ENCODE data around the gene FXYD5.
A peak's percentile ranks its signal among the peaks of the same experiment; 100 is the strongest.

FXYD5 gene, protein sequence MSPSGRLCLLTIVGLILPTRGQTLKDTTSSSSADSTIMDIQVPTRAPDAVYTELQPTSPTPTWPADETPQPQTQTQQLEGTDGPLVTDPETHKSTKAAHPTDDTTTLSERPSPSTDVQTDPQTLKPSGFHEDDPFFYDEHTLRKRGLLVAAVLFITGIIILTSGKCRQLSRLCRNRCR

GRCh38 chr19:35154525-35155406 lies at the start of gene FXYD5:
FXYD5 (plus strand) TSS chr19:35154735; CDS start chr19:35155551, 816 bp downstream.
- peak; percentile 89 for DNase-seq

DNA sequence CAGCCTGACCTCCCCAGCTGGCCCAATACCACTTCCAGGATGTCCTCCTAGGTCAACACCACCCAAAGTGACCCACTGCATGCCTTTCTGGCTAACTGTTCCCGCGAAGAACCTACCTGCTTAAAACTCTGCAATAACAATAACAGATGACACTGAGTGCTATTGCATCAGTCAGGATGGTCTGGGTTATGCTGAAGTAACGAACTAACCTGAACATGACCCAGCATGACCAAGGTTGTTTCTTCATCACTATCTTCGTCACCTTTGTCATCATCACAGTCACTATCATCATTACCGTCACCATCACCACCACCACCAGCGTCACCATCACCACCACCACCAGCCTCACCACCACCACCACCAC lies 49.5 kb upstream of the FXYD5 start:
- no peak for DNase-seq

DNA sequence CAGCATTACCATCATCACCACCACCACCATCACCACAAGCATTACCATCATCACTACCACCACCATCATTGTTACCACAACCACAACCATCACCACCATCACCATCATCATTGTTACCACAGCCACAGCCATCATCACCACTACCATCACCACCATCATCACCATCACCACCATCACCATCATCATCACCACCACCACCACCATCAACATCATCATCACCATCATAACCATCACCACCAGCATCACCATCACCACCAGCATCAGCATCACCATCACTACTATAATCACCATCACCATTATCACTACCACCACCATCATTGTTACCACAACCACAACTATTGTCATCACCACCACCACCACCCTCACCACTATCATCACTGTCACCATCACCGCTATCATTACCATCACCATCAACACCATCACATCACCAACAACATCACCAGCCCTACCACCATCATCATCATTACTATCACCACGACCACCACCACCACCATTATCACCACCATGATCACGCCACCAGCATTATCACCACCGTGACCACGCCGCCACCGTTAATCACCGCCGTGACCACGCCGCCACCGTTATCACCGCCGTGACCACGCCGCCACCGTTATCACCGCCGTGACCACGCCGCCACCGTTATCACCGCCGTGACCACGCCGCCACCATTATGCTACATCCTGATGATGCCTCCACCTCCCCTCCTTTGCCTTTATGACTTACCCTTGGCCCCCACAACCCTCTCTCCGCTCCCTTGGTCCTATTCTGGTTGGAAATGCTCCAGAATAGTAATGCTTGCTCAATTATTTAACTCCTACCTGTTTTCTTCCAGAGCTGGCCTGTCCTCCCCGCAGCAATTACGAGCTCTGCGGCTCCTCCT lies 48.9 kb upstream of the FXYD5 start:
- no peak for DNase-seq

DNA sequence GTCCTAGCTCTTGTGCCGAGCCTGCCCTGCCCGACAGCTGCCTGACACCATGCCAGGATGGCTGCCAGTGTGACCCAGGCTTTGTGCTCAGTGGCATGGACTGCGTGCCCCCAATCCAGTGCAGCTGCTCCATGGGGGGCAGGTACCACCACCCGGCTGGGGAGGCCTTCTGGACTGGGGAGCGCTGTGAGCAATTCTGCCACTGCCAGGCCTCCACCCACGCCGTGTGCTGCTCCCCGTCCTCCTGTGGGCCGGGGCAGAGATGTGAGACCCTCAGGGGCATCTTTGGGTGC lies 48.3 kb upstream of the FXYD5 start:
- DNase-seq, result no peak

- DNase-seq, result no peak
Measured at GRCh38 chr19:35106898-35107541, 47.5 kb upstream of the FXYD5 start.

- DNase-seq, result peak; percentile 11
Measured at GRCh38 chr19:35107545-35107944, 47.0 kb upstream of the FXYD5 start.

DNA sequence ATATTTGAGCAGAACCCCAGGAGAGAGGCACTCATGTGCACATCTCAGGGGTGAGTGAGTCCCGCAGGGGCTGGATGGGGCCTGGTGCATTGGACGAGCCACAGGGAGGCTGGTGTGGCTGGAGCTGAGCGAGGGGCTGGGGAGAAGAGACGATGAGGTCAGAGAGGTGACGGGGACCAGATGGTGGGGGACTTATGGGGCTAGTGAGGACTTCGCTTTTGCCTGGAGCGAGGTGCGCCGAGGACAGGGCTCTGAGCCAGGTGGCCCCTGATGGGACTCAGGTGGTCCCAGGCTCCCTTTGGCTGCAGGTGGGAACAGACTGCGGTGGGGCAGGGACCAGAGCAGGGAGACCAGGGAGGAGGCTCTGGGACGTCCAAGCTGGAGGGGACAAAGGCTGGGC lies 45.8 kb upstream of the FXYD5 start:
- no peak for DNase-seq

DNA sequence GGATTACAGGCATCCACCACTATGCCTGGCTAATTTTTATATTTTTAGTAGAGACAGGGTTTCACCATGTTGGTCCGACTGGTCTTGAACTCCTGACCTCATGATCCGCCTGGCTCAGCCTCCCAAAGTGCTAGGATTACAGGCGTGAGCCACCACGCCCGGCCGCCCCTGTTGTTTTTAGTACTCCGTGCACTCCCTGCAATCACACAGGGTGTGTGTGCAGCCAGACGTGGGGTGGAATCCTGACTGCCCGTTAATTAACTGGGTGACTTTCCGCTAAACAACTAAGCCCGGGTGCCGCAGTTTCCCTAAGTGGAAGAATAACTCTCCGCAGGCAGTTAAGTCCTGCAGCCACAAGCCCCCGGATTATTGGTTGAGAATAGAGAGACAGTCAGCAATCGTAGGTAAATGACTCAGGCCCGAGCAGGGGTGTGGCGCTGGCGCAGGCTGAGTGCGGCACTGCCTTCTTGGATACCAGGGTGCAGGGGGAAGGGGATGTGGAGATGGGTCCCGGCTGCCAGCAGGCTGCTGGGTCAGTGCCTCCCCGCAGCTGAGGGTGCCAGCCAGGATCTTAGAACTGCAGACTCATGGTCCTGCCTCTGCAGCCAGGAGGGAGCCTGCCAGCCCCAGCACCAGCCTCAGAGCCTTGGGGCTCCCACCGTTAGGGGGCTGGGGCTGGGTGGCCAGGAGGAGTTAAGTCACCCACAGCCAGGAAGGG lies 45.0 kb upstream of the FXYD5 start:
- DNase-seq, result no peak

DNA sequence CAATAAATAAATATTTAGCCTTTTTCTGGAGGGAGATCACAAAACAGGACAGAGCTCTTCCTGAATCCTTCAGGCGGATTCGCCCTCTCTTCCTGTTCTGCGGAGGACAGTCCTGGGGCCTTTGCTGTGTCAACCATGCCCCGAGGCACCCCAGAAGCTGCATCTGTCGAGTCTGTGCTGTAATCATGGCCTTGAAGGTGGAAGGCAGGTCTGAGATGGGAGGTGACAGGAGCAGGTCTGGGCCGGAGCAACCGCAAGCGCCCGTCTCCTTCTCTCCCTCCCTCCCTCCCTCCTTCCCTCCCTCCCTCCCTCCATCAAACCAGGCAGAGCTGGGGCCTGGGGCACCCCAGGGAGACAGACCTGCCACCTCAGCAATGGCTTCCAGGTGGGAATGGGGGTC lies 43.6 kb upstream of the FXYD5 start:
- DNase-seq, result no peak

DNA sequence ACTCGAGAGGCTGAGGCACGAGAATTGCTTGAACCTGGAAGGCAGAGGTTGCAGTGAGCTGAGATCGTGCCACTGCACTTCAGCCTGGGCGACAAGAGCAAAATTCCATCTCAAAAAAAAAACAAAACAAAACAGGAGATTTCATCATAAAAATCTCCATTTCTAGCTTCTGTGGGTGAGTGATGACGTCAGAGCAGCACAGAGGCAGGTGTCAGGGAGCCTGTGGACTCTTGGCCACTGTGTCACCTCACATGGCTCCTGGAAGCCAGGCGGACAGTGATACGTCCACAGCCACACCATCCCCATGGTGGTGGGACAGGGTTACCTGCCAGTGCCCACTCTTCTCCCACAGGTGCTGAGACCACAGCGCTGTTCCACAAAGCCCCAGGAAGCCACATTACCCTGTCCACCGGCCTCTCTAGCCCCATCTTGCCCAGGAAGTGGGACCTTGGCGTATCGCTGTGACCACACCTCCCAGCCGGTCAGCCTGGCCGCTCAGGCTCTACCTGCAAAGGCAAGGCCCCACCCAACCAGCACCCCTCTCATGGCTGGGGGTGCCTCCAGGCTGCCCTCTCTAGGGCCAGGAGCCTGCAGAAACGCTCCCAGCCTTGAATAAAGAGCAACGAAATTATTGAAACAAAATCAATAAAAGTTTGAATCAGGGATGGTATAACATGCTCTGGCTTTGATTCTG lies 41.4 kb upstream of the FXYD5 start:
- DNase-seq, result no peak

DNA sequence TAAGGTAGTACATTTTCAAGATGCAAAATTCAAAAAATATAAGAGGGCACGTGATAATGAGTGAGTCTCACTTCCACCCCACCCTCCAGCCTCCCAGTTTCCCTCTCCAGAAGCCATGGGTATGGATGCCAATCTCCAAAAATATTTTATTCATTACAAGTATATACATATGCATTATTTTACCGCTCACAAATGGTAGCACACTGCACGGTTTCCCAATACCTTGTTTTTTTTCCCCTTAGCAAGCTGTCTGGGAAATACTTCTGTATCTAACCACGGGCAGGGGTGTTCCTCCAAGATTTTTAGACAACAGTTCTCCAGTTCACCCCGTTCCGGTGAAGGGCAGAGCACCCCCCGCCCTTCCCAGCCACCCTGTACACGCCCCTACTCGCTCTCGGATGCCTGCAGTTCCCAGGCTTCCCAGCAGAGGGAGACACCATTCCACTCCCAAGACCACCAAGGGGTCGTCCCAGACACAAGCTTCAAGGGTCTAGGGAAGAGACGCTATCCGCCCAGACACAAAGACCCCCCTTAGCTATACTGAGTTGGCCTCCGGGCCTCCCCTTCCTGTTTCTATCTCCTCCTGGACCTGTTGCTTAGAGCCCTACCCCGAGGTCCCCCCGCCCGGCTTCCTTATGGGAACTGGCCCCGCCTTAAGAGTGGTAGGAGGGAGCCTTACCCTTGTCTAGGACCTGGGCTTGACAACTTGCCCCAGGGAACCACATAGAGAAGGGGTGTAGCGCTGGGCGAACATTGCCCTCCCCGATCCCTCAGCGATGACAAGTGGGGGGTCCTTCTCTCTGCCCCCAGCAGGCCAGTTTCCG lies 40.0 kb upstream of the FXYD5 start:
- DNase-seq, result peak; percentile 75

DNA sequence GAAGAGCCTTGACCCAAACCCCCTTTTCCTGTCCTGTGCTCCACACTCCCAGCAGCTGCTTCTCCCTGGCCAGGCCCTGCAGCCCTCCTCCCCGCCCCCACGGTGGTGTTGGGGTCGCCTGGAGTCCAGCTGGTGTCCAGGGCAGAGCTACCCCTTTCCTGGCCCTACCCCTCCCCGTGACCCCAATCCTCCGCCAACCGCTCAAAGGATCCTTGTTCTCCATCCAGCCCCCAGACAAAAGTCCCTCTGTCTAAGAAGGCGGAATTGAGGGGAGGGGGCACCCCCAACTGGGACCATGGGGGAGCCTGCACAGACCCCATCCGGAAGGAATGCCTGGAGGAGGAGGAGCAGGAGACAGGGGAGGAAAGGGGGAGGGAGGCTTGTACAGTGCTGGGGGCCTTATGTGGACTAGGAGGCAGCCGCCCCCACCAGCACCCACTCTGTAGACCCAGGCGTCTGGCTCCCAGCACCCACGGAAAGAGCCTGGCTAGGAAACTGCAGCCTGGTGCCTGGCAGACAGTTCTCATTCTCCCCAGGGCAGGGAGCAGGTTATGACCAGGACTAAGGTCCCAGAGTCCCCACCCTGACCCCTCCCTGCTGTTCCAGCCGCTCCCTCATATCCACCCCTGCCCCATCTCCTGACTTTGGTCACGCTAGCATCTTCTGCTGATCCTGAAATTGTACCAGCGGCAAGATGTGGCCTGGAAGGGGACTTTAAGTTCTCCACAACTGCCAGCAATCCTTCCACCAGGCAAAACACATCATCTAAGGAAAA lies 39.2 kb upstream of the FXYD5 start, which contains the start of gene FXYD3:
TSS of gene FXYD3 (plus strand) at position 647 of the 775 bp plus-strand sequence. CDS start 3,554 bp downstream, outside the sequence.
- DNase-seq, result no peak

DNA sequence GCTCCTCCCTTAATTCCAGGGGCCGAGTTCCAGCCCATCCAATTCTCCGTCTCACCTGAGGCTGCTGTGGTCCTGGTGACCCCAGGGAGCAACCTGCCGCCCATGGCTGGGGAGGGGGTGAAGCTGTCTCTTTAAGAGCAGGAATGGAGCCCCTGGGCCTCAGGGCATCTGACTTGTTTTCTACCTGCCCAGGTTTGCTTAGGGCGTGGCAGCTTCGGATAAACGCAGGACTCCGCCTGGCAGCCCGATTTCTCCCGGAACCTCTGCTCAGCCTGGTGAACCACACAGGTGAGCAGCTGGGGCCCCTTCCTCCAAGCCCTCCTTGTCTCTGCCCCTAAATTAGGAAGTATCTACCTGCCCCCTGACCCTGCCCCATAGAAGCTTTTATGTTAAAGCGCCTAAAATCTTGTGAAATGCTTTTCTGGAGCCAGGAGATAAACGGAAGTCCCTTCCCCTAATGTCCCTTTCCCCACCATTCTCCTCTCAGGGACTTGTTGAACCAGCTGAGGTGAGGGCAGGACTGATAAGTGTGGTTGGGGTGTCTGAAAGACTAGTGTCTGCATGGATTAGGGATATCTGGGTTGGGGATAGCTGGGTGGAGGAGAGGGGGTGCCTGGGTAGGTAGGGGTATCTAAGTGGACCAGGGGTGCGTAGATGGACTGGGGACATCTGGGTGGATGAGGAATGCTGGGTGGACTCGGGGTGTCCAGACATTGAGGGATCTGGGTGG lies 38.3 kb upstream of the FXYD5 start:
- DNase-seq, result no peak

GRCh38 chr19:35117116-35117515 lies 37.4 kb upstream of the FXYD5 start:
- DNase-seq, result no peak

- no peak for DNase-seq
Measured at GRCh38 chr19:35117799-35118198, 36.7 kb upstream of the FXYD5 start.

DNA sequence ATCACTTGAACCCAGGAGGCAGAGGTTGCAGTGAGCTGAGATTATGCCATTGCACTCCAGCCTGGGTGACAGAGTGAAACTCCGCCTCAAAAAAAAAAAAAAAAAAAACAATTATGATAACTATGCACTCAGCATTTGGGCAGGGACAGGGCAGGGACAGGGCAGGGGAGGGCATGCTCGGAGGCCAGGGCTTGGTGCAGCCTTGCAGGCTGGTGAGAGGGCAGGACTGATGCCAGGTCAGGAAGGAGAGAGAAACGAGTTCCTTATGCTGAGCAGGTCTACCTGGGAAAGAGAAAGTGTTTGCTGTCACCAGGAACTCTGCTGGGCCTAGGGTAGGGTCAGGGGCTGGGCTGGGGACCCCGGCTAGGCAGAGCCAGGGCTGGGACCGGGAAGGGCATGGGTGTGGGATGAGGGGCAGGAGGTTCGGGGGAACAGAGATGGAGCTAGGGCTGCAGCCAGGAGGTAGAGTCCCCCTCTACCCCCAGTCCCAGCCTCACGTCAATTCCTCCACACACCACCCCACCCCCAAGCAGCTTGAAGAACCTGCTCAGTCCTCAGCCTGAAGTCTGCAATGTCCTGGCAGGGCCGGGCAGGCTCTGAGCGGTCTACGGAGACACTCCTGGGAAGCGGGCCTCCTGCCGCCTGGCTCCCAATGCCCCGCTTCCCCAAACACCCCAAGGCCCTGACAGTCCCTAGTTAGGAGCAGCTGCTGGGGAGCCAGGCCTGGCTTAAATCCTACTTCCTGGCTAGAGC lies 36.1 kb upstream of the FXYD5 start:
- DNase-seq, result no peak

GRCh38 chr19:35119091-35119490 lies 35.4 kb upstream of the FXYD5 start:
- no peak for DNase-seq

DNA sequence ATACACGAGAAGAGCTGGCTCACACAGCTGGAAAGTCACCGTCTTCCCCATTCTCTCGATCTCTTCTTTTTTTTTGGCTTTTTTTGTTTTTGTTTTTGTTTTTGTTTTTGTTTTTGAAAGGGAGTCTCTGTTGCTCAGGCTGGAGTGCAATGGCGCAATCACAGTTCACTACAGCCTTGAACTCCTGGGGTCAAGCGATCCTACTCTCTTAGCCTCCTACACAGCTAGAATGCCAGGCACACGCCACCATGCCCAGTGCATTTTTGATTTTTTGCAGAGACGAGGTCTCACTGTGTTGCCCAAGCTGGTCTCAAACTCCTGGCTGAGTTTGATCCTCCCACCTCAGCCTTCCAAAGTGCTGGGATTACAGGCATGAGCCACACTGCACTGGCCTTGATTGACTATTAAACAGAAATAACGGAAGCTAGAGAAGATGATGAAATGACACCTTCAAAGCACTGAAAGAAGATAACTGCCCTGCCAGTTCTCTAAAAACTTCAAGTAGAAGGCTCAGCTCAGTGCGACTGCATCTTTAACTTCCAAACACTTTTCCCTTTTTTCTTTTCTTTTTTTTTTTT lies 34.9 kb upstream of the FXYD5 start:
- DNase-seq, result no peak

Measured in stimulated activated CD4-positive, alpha-beta T cell treated with anti-CD3 and anti-CD28 coated beads, Interleukin-4, amount 100 ng/mL, for 24 hours (primary cell).